GM19395 (cell line): ENCODE data around the gene ZFYVE19.

Source experiments
- ATAC-seq: cut with Tn5 transposase; IDR thresholded peaks from one replicate; pipeline ENCODE4 v1.9.1; 2021; ENCODE audit warnings: mild to moderate bottlenecking, moderate library complexity; ENCODE audit not compliant: unreplicated experiment

The ZFYVE19 gene

GRCh38 chr15:40808861-40809450 lies 2.1 kb downstream of the ZFYVE19 start:
- no peak for ATAC-seq

GRCh38 chr15:40812721-40813425 lies 6.0 kb downstream of the ZFYVE19 start:
- ATAC-seq, result no peak

DNA sequence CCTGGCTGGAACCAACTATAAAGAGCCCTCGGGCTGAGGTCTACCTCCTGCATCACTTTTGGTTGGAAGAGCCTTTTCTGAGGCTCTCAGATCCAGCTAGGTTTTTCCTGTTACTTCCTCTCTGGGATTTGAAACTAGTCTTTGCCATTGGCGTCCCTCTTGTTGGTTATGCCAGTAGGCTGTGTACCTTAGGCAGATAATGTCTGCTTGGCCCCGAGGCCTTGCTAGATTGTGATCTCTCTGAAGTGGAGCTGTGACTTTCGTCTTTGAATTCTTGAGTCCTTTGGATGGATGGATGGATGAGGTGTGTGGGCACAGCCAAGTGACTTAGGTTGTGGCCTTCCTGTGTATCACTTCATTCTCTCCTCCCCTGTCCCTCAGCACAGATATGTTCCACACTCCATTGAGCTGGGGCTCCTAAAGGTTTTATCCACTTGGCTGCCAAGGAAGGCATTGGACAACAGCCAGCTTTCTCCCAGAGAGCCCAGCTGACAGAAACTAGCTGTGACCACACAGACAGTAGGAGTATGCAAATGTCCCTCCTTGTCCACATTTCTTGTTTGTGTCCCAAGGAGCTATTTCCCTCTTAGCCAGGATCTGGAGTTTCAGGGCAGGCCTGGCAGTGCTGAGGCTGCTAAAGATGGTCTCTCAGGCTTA lies 8.3 kb downstream of the ZFYVE19 start:
- no peak for ATAC-seq

GRCh38 chr15:40819048-40819447 lies 12.2 kb downstream of the ZFYVE19 start:
- no peak for ATAC-seq

DNA sequence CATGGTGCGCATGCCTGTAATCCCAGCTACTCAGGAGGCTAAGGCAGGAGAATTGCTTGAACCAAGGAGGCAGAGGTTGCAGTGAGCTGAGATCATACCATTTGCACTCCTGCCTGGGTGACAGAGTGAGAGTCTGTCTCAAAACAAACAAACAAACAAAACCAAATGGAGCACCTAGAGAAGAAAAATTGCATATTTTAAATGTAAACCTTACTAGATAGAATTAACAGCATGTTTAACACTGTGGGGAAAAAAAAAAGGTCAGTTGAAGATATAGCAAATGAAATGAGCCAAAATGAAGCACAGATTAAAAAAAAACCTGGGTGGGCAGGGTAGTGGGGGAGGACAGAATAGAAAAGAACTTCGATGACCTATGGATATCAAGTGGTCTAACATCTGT lies 14.3 kb downstream of the ZFYVE19 start:
- no peak for ATAC-seq

DNA sequence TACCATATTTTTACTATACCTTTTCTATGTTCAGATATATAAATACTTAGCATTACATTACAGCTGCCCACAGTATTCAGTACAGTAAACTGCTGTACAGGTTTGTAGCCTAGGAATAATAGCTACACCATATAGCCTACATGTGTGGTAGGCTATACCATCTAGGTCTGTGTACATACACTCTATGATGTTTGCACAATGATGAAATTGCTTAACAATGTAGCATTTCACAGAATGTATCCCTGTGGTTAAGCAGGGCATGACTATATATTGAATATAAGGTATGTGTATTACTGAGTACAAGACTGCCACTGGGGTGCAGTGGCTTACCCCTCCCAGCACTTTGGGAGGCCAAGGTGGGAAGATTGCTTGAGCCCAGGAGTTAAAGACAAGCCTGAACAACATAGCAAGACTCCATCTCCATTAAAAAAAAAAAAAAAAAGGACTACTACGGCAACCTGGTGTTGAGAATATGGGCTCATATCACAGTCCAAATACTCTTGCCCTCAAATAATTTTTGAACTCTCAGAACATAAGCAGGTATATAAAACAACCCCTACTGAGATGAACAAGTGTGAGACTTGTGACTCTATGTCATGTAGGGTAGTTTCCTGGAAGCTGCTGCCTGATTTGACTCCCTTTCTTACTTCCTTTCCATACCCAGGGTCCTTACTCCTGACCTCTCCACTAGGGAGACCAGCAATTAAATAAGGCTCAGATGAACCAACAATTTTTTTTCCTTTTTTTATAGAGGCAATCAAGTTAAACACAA lies 16.9 kb downstream of the ZFYVE19 start:
- ATAC-seq, result no peak

- ATAC-seq, result no peak
Measured at GRCh38 chr15:40825661-40826422, 19.0 kb downstream of the ZFYVE19 start.

DNA sequence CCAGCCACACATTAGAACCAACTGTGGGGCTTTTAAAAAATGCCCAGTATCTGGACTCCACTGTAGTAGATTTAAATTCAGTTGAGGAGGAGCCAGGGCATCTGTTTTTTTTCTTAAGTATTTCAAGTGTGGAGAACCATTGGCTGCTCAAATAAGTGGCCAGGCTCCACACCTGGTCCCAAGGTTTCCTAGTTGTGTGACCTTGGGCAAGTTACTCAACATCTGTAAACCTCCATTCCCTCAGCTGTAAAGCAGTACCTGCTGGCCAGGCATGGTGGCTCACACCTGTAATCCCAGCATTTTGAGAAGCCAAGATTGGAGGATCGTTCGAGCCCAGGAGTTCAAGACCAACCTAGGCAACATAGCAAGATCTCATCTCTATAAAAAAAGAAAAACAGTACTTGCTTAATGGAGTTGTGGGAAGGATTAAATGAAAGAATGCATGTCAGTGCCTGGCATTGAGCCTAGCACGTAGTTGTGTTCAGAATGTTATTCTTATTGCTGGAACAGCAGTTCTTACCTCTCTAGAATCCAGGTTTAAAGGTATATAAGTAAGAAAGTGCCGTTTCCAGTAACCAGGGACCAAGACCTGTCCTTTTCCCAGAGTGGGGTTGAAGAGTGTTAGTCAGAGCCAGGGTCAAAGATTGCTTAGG lies 19.7 kb downstream of the ZFYVE19 start:
- ATAC-seq, result no peak

DNA sequence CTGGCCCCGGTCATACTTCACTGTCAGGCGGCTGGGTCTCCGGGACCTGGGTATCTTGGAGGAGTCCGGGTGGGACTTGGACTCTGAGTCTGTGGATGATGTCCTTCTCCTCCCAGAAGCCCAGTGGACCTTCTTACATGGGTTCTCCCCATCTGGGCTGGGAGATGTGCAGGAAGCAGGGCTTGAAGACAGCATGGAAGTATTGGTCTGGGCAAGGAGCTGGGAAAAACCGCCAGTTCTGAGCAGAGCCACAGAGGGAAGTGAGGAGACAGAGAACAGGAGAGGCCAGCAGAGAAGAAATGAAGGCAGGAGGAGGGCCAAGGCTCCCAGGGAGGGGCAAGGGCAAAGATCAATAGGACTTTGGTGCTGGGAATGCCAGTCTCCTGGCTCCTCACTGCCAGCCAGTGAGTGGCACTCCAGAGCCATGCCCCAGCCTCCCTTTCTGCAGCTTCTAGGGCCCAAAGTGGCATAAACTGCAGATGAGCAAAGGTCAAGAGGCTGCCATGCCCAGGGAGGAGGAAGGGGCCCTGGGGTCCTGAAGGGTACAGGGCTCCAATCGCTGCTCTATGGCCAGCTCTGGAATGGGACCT lies 21.7 kb downstream of the ZFYVE19 start, which contains the start of gene PPP1R14D:
Gene PPP1R14D (minus strand): TSS at position 262 of the 590 bp plus-strand sequence. CDS start 67 bp downstream, at position 195.
- ATAC-seq, result no peak

- ATAC-seq, result no peak
Measured at GRCh38 chr15:40829115-40829514, 22.2 kb downstream of the ZFYVE19 start.

GRCh38 chr15:40830884-40831283 lies 24.0 kb downstream of the ZFYVE19 start:
- ATAC-seq, result no peak

DNA sequence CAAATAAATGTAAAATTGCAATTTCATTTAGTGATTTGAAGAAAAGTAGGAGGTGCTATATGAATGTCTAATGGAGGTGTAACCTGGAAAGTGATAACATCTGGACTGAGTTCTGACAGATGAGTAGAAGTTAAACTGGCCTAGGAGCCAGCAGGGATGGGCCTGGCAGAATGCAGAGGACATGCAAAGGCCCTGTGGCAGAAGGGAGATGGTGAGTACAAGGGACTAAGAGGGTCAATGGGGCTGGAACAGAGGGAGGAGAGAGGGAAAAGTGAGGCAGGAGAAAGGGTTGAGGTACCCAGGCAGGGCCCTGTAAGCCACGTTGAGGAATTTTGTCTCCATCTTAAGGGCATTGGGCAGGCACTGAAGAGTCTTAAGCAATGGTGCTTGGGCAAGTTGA lies 25.0 kb downstream of the ZFYVE19 start:
- no peak for ATAC-seq

GRCh38 chr15:40832903-40833302 lies 26.0 kb downstream of the ZFYVE19 start:
- ATAC-seq, result no peak

DNA sequence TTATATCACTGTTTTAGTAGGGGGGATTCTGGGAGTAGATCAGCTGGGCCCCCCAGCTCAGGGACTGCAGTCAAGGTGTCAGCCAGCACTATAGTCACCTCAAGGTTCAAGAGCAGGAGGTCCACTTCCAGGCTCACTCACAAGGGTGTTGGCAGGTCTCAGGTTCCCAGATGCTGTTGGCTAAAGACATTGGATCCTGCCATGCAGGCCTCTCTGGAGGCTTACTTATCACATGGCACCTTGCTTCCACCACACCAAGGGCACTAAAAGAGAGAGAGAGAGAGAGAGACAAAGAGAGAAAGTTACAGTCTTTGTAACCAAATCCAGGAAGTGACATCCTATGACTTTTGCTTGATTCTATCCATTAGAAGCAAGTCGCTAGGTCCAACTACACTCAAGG lies 29.1 kb downstream of the ZFYVE19 start:
- ATAC-seq, result no peak

DNA sequence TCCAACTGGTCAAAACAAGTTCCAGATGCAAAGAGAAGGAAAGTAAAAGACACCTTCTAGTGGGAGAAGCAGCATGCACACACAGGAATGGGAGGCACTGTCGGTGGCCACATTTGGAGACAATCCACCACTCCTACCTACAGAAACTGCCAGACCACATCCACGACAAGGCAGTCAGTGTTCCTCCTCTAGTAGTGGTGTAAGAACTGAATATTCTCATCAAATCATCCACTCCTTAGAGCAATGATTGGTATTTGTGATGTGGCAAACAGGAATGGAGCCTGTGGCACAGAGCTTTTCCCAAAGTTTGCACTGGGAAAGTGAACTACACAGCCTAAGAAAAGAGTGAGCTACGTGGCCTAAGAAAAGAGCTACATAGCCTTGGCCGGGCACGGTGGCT lies 31.9 kb downstream of the ZFYVE19 start:
- ATAC-seq, result no peak

DNA sequence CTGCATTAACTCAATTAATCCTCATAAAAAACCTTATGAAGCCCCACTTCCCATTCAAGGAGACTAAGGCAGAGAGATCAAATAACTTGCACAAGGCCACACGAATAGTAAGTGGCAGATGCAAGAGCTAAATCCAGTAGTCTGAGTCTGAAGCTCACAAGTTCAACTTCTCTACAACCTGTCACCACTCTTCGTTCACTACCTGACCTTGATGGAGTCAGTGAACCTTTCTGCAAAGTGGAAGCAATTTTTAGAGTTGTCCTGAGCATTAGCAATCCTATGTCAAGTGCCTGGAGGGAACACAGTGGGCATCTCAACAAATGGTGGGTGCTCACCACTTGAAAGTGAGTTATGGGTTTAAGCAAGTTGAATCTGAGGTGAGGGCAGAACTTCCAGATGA lies 34.9 kb downstream of the ZFYVE19 start:
- ATAC-seq, result no peak

DNA sequence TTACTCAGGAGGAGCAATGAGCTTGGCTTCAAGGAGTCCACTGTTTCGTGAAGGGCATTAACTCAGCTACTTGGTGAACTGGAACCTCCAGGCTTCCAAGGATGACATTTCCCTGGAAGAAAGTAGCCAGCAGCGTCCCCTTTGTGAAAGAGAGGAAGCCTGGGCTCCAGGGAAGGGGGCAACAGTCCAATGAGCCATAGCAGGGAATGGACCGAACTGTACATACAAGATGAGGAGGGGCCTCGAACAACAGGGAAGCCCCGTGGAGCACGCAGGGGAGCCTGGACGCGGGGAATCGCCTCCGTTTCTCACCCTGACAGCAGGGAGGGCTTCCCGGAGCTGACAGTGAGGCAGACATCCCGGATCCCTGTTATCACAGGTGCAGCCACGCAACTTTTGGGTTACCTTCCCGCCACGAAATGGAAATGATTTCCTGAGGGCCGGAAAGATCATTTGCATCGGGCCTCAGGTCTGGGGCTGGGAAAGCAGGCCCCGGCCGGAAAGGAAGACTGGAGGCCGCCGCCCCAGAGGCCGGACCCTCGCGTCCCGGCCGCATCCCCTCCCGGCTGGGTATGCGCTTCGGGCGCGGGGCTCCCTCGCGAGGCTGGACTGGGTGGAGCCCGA lies 36.5 kb downstream of the ZFYVE19 start:
- no peak for ATAC-seq

- ATAC-seq, result no peak
Measured at GRCh38 chr15:40843885-40844695, 37.2 kb downstream of the ZFYVE19 start, which contains the start of gene SPINT1. Gene SPINT1 (plus strand): TSS chr15:40844048. CDS start chr15:40844555, 507 bp downstream.

DNA sequence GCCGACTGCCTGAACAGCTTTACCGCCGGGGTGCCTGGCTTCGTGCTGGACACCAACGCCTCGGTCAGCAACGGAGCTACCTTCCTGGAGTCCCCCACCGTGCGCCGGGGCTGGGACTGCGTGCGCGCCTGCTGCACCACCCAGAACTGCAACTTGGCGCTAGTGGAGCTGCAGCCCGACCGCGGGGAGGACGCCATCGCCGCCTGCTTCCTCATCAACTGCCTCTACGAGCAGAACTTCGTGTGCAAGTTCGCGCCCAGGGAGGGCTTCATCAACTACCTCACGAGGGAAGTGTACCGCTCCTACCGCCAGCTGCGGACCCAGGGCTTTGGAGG lies 37.8 kb downstream of the ZFYVE19 start:
- no peak for ATAC-seq
